Esophagus muscularis mucosa (tissue), 4 donors: ENCODE results near the gene KLF11. TPM values are rescaled to one million over a fixed set of nuclear protein-coding genes. Genes with fewer than 3 reads are reported as not detected.

Experiments used
- DNase-seq: peaks from one replicate; pipeline ENCODE4 v3.0.0-alpha.2; 2017; ENCODE audit errors: extremely low spot score
- H3K27ac ChIP-seq, 4 donors: fragments of 200-600 bp; sonication (generic); replicated peaks in 1 of 4; 1 replicate in 3 of 4; 2 replicates in 1 of 4; pipeline ENCODE4 v1.5.1; 2016 to 2019; ENCODE audit warnings: mild to moderate bottlenecking in 1 of 4
- H3K27me3 ChIP-seq, 4 donors: fragments of 200-600 bp; sonication (generic); one replicate each; pipeline versions ENCODE4 v1.5.1 to v1.6.0; 2016 to 2019
- H3K36me3 ChIP-seq, 4 donors: fragments of 200-600 bp; sonication (generic); one replicate each; pipeline ENCODE4 v1.5.1; 2016 to 2019
- H3K4me1 ChIP-seq, 4 donors: fragments of 200-600 bp; sonication (generic); one replicate each; pipeline ENCODE4 v1.5.1; 2016 to 2019
- H3K4me3 ChIP-seq, 4 donors: fragments of 200-600 bp; sonication (generic); 1 replicate in 2 of 4; 2 replicates in 2 of 4; pipeline ENCODE4 v1.5.1; 2016 to 2019; ENCODE audit warnings: mild to moderate bottlenecking in 4 of 4, moderate library complexity in 1 of 4
- H3K9me3 ChIP-seq, 4 donors: fragments of 200-600 bp; sonication (generic); 1 replicate in 3 of 4; 2 replicates in 1 of 4; pipeline ENCODE4 v1.5.1; 2016 to 2019
- CTCF ChIP-seq, 3 experiments: fragments of 200-600 bp in 2 of 3; fragments of 450-650 bp in 1 of 3; sonication (generic) in 2 of 3; IDR thresholded peaks; one replicate each; pipeline ENCODE4 v1.5.1; 2017 to 2019; ENCODE audit warnings: antibody characterized with exemption in 3 of 3, mild to moderate bottlenecking in 2 of 3, moderate library complexity in 1 of 3
- EP300 ChIP-seq: sonication (generic); formaldehyde crosslinking; IDR thresholded peaks from one replicate; pipeline ENCODE4 v1.6.1; 2017; ENCODE audit warnings: antibody characterized with exemption
- POLR2A ChIP-seq: fragments of 450-650 bp; IDR thresholded peaks from one replicate; pipeline ENCODE4 v1.6.1; 2017; ENCODE audit warnings: antibody characterized with exemption, moderate library complexity, mild to moderate bottlenecking, low read depth
- POLR2AphosphoS5 ChIP-seq, 2 donors: sonication (generic); formaldehyde crosslinking; IDR thresholded peaks; one replicate each; pipeline ENCODE4 v1.6.1; 2017; ENCODE audit warnings: antibody characterized with exemption in 2 of 2
- WGBS: methylation state at CpG from one replicate; pipeline ENCODE4 v1.1.5; 2018; 5-methylcytosine and 5-hydroxymethylcytosine counted together
- intact Hi-C: fragments of 100-400 bp; cut with DNase I; formaldehyde crosslinking; loops from one replicate; pipeline ENCODE4 v1.15.1; 2023
- total RNA-seq, 4 donors: library from RNA; depleted of rRNA; stranded (reverse); fragments of >200 nt; gene quantifications; one replicate each; pipeline versions ENCODE4 v1.1.0 to v1.2.1, GENCODE V29; 2016

The KLF11 gene
- total RNA-seq, 4 donors from 2014 or later = 15.8 to 51.6 (median 33.9) TPM

GRCh38 chr2:10076511-10076910, 33.2 kb downstream of the KLF11 start:
- intact Hi-C loops = no loop called here

DNA sequence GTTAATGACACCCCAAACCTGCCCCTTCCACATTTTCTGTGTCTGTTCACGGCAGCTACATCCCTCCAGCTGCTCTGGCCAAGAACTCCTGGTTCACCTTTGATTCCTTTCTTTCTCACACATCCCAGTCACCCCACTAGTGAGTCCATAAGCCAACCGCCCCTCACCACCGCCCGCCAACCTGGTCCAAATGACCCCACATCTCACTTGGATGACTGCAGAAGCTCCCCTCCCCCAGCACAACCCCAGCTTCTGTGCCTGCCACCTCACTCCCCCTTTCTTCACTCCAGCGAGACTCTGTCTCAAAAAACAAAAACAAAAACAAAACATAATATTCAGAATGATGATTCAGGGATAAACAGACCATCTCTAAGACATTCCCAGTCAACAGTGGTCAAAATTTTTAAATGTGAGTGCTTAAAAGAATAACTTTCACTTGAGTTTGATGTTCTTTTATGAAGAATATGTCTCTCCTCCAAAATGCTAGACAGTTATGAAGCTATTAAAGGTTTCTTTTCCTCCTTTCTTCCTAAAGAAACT, 33.7 kb downstream of the KLF11 start:
- H3K4me1 ChIP-seq = peaks cover 9 to 63% (median 49%) of the 10 kb centered on the region in 4 donors
- intact Hi-C loops = no loop called here

More at GRCh38 chr2:10076511-10076910, 33.2 kb downstream of the KLF11 start:
- Histone ChIP-seq H3K4me1 (peaks cover 9 to 63% (median 49%) of the 10 kb centered on the region in 4 donors), H3K27ac (no peak overlapping the region), H3K9me3 (no peaks in the 10 kb centered on the region), H3K27me3 (peaks cover 0 to 8% (median 0%) of the 10 kb centered on the region in 4 donors), H3K4me3 (no peak overlapping the region), H3K36me3 (no peaks in the 10 kb centered on the region)
- no peak for TF ChIP-seq CTCF (IDR thresholded peaks at IDR 0.05)
- TF ChIP-seq POLR2AphosphoS5 (IDR thresholded peaks at IDR 0.05) = no peak
- TF ChIP-seq EP300 = no peak
- TF ChIP-seq POLR2A = no peak
- 85% methylated on average over 13 of the region's 13 CpGs for WGBS
- no peak for DNase-seq

DNA sequence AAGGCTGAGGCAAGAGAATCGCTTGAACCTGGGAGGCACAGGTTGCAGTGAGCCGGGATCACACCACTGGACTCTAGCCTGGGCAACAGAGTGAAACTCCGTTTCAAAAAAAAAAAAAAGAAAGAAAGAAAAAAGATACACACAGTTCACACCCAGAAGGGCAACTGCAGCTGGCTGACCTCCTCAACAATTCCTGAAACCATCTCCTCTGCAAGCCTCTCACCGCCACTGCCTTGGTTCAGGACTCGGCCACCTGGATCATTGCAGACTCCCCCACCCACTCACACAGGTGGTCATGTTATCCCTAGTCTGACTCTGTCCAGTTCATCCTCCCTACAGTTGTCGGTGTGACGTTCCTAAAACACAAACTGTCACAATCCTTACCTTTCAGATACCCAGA, 34.7 kb downstream of the KLF11 start:
- TF ChIP-seq EP300 (no peak), POLR2A (no peak), CTCF (IDR thresholded peaks at IDR 0.05) (no peak), POLR2AphosphoS5 (IDR thresholded peaks at IDR 0.05) (no peak)
- Histone ChIP-seq H3K4me1 (peaks cover 6 to 57% (median 46%) of the 10 kb centered on the region in 4 donors), H3K36me3 (no peaks in the 10 kb centered on the region), H3K27ac (peak overlapping the region; percentile 91 to 97 (median 94)), H3K9me3 (no peaks in the 10 kb centered on the region), H3K27me3 (peaks cover 0 to 12% (median 0%) of the 10 kb centered on the region in 4 donors), H3K4me3 (no peak overlapping the region)
- DNase-seq = no peak
- intact Hi-C loops = no loop called here
- WGBS = 82% methylated on average over 7 of the region's 7 CpGs

More for the DNA sequence above, 33.7 kb downstream of the KLF11 start:
- Histone ChIP-seq H3K27ac (no peak overlapping the region), H3K36me3 (no peaks in the 10 kb centered on the region), H3K9me3 (no peaks in the 10 kb centered on the region), H3K4me3 (no peak overlapping the region), H3K27me3 (peaks cover 0 to 8% (median 0%) of the 10 kb centered on the region in 4 donors)
- TF ChIP-seq POLR2A (no peak), POLR2AphosphoS5 (IDR thresholded peaks at IDR 0.05) (no peak), CTCF (IDR thresholded peaks at IDR 0.05) (no peak), EP300 (no peak)
- 87% methylated on average over 5 of the region's 5 CpGs for WGBS
- no peak for DNase-seq

GRCh38 chr2:10078704-10079265, 35.4 kb downstream of the KLF11 start:
- 20% methylated on average over 8 of the region's 12 CpGs for whole genome bisulfite sequencing
- intact Hi-C loops = no loop called here
- H3K27me3 ChIP-seq = peaks cover 0 to 12% (median 0%) of the 10 kb centered on the region in 4 donors

More at GRCh38 chr2:10078704-10079265, 35.4 kb downstream of the KLF11 start:
- Histone ChIP-seq H3K9me3 (no peaks in the 10 kb centered on the region), H3K4me1 (peaks cover 6 to 57% (median 46%) of the 10 kb centered on the region in 4 donors), H3K27ac (peak overlapping the region; percentile 91 to 97 (median 94)), H3K4me3 (peak overlapping the region; percentile 69 to 84 (median 75)), H3K36me3 (no peaks in the 10 kb centered on the region)
- no peak for TF ChIP-seq EP300
- TF ChIP-seq CTCF (IDR thresholded peaks at IDR 0.05) = no peak
- TF ChIP-seq POLR2AphosphoS5 (IDR thresholded peaks at IDR 0.05) = peak in 1 of 2 donors; percentile 42
- no peak for TF ChIP-seq POLR2A
- no peak for DNase-seq
